AG08396 (cell line): ENCODE results near the gene SPAG16.
"Not testable (repeated sequence)": the region's sequence is repeated elsewhere in the genome, so short reads cannot be mapped to it uniquely, and the experiment has no call there.

Experiments
- DNase-seq: peaks from one replicate; pipeline ENCODE4 v3.0.0; 2012; ENCODE audit warnings: low spot score, mixed read lengths

SPAG16 gene

GRCh38 chr2:213691351-213691750 lies 407.1 kb downstream of the SPAG16 start:
- DNase-seq: no peak

- DNase-seq: no peak
Observed at GRCh38 chr2:213696442-213696841, 412.2 kb downstream of the SPAG16 start.

- not testable (repeated sequence) for DNase-seq
Observed at GRCh38 chr2:213701365-213701764, 417.1 kb downstream of the SPAG16 start.

- DNase-seq: no peak
Observed at GRCh38 chr2:213703406-213704098, 419.3 kb downstream of the SPAG16 start.

- no peak for DNase-seq
Observed at GRCh38 chr2:213710164-213710563, 425.9 kb downstream of the SPAG16 start.

GRCh38 chr2:213718411-213718810 lies 434.1 kb downstream of the SPAG16 start:
- DNase-seq: not testable (repeated sequence)

- no peak for DNase-seq
Observed at GRCh38 chr2:213722565-213722964, 438.3 kb downstream of the SPAG16 start.

GRCh38 chr2:213723041-213723560 lies 438.8 kb downstream of the SPAG16 start:
- DNase-seq: no peak

GRCh38 chr2:213723707-213724106 lies 439.4 kb downstream of the SPAG16 start:
- no peak for DNase-seq

- no peak for DNase-seq
Observed at GRCh38 chr2:213726101-213726500, 441.8 kb downstream of the SPAG16 start.

- DNase-seq: no peak
Observed at GRCh38 chr2:213733893-213734292, 449.6 kb downstream of the SPAG16 start.

GRCh38 chr2:213740453-213740852 lies 456.2 kb downstream of the SPAG16 start:
- DNase-seq: no peak

- DNase-seq: no peak
Observed at GRCh38 chr2:213751446-213751845, 467.2 kb downstream of the SPAG16 start.

GRCh38 chr2:213752575-213752974 lies 468.3 kb downstream of the SPAG16 start:
- no peak for DNase-seq

- DNase-seq: no peak
Observed at GRCh38 chr2:213757525-213757924, 473.3 kb downstream of the SPAG16 start.

GRCh38 chr2:213763354-213763753 lies 479.1 kb downstream of the SPAG16 start:
- no peak for DNase-seq

- no peak for DNase-seq
Observed at GRCh38 chr2:213763963-213764362, 479.7 kb downstream of the SPAG16 start.

GRCh38 chr2:213764849-213765248 lies 480.6 kb downstream of the SPAG16 start:
- no peak for DNase-seq

- DNase-seq: no peak
Observed at GRCh38 chr2:213766062-213766461, 481.8 kb downstream of the SPAG16 start.

GRCh38 chr2:213766465-213766901 lies 482.2 kb downstream of the SPAG16 start:
- DNase-seq: no peak

GRCh38 chr2:213787869-213788268 lies 503.6 kb downstream of the SPAG16 start:
- no peak for DNase-seq

- DNase-seq: no peak
Observed at GRCh38 chr2:213789940-213790339, 505.7 kb downstream of the SPAG16 start.

- DNase-seq: no peak
Observed at GRCh38 chr2:213792045-213792444, 507.8 kb downstream of the SPAG16 start.

GRCh38 chr2:213806125-213806726 lies 522.0 kb downstream of the SPAG16 start:
- DNase-seq: no peak
